WERI-Rb-1 (cell line): ENCODE results near the gene TTC33.

Source experiments
- DNase-seq: peaks from one replicate; pipeline ENCODE4 v3.0.0-alpha.2; 2020
- H3K27ac ChIP-seq: fragments of 250-450 bp; sonication (Bioruptor Pico); 2 replicates; pipeline ENCODE4 v1.5.1; 2020; ENCODE audit warnings: mild to moderate bottlenecking, moderate library complexity
- H3K27me3 ChIP-seq: fragments of 250-450 bp; sonication (Bioruptor Pico); 2 replicates; pipeline ENCODE4 v1.5.1; 2021; ENCODE audit warnings: mild to moderate bottlenecking, low read depth, moderate library complexity; ENCODE audit not compliant: insufficient read depth, severe bottlenecking
- H3K36me3 ChIP-seq: fragments of 250-450 bp; sonication (Bioruptor Pico); 2 replicates; pipeline ENCODE4 v1.5.1; 2020; ENCODE audit warnings: mild to moderate bottlenecking, moderate library complexity
- H3K4me3 ChIP-seq: 2 replicates; pipeline ENCODE4 v1.5.1; 2011; ENCODE audit warnings: low read depth, mild to moderate bottlenecking, control low read depth, low read length
- H3K9me3 ChIP-seq: fragments of 250-450 bp; sonication (Bioruptor Pico); 2 replicates; pipeline ENCODE4 v1.5.1; 2021; ENCODE audit warnings: mild to moderate bottlenecking, moderate library complexity; ENCODE audit not compliant: severe bottlenecking
- CTCF ChIP-seq: IDR thresholded peaks from 2 replicates; pipeline ENCODE4 v1.5.1; 2011; ENCODE audit warnings: low read depth, mild to moderate bottlenecking, control low read depth, inconsistent platforms, low read length

The TTC33 gene

GRCh38 chr5:40503439-40503838 is 252.3 kb downstream of the TTC33 start:
- DNase-seq = no peak
- no peaks in the 10 kb centered on the region for H3K27me3 ChIP-seq
- no peak overlapping the region for H3K27ac ChIP-seq
- TF ChIP-seq CTCF = no peak
- H3K9me3 ChIP-seq = no peaks in the 10 kb centered on the region
- H3K4me3 ChIP-seq = no peak overlapping the region
- H3K36me3 ChIP-seq = no peaks in the 10 kb centered on the region

GRCh38 chr5:40502736-40503135 is 253.0 kb downstream of the TTC33 start:
- Histone ChIP-seq H3K36me3 (no peaks in the 10 kb centered on the region), H3K4me3 (no peak overlapping the region), H3K9me3 (no peaks in the 10 kb centered on the region), H3K27me3 (no peaks in the 10 kb centered on the region), H3K27ac (no peak overlapping the region)
- no peak for DNase-seq
- no peak for TF ChIP-seq CTCF

- TF ChIP-seq CTCF = no peak
- H3K27ac ChIP-seq = no peak overlapping the region
- H3K4me3 ChIP-seq = no peak overlapping the region
- H3K36me3 ChIP-seq = no peaks in the 10 kb centered on the region
- DNase-seq = no peak
- no peaks in the 10 kb centered on the region for H3K27me3 ChIP-seq
- no peaks in the 10 kb centered on the region for H3K9me3 ChIP-seq
These were observed 253.9 kb downstream of the TTC33 start for GRCh38 chr5:40501711-40502444.

GRCh38 chr5:40499518-40500273 is 256.1 kb downstream of the TTC33 start:
- Histone ChIP-seq H3K4me3 (no peak overlapping the region), H3K27me3 (no peaks in the 10 kb centered on the region), H3K36me3 (no peaks in the 10 kb centered on the region), H3K9me3 (no peaks in the 10 kb centered on the region), H3K27ac (no peak overlapping the region)
- no peak for DNase-seq
- TF ChIP-seq CTCF = no peak

- no peak for DNase-seq
- no peak overlapping the region for H3K27ac ChIP-seq
- no peak overlapping the region for H3K4me3 ChIP-seq
- no peaks in the 10 kb centered on the region for H3K36me3 ChIP-seq
- no peaks in the 10 kb centered on the region for H3K27me3 ChIP-seq
- TF ChIP-seq CTCF = no peak
- no peaks in the 10 kb centered on the region for H3K9me3 ChIP-seq
These were observed 256.8 kb downstream of the TTC33 start for GRCh38 chr5:40499007-40499406.
